CD14-positive monocyte (primary cell): ENCODE results near the gene AGPAT3. TPM values are rescaled to one million over a fixed set of nuclear protein-coding genes. Genes with fewer than 3 reads are reported as not detected.
A peak's percentile ranks its signal among the peaks of the same experiment; 100 is the strongest.

Experiments used
- DNase-seq, 3 donors: peaks; one replicate each; pipeline ENCODE4 v3.0.0-alpha.2; 2011 to 2022
- H2AFZ ChIP-seq: 2 replicates; pipeline ENCODE4 v1.6.0; 2012; ENCODE audit warnings: mild to moderate bottlenecking, low read depth, low read length, inconsistent platforms; ENCODE audit not compliant: insufficient read depth, poor library complexity, severe bottlenecking
- H3K27ac ChIP-seq, 2 donors: 1 replicate in 1 of 2; 2 replicates in 1 of 2; pipeline ENCODE4 v1.5.1; 2012 to 2013; ENCODE audit warnings: low read length in 2 of 2, control low read depth in 1 of 2, inconsistent platforms in 1 of 2, low read depth in 1 of 2, mild to moderate bottlenecking in 1 of 2
- H3K27me3 ChIP-seq, 2 donors: one replicate each; pipeline versions ENCODE4 v1.6.0 to v1.6.1; 2011 to 2013; ENCODE audit warnings: low read length in 2 of 2; ENCODE audit not compliant: control insufficient read depth in 2 of 2, insufficient read depth in 2 of 2
- H3K36me3 ChIP-seq, 2 donors: replicated peaks in 1 of 2; 1 replicate in 1 of 2; 2 replicates in 1 of 2; pipeline versions ENCODE4 v1.5.1 to v1.6.1; 2012 to 2013; ENCODE audit warnings: low read length in 2 of 2, control low read depth in 1 of 2, inconsistent platforms in 1 of 2, mild to moderate bottlenecking in 1 of 2; ENCODE audit not compliant: insufficient read depth in 2 of 2, control insufficient read depth in 1 of 2
- H3K4me1 ChIP-seq, 2 donors: 1 replicate in 1 of 2; 2 replicates in 1 of 2; pipeline versions ENCODE4 v1.5.1 to v1.6.1; 2012 to 2013; ENCODE audit warnings: low read length in 2 of 2, control low read depth in 1 of 2, inconsistent platforms in 1 of 2, mild to moderate bottlenecking in 1 of 2, moderate library complexity in 1 of 2; ENCODE audit not compliant: insufficient read depth in 2 of 2, control insufficient read depth in 1 of 2
- H3K4me2 ChIP-seq: replicated peaks from 2 replicates; pipeline ENCODE3; 2012; ENCODE audit warnings: low read length, moderate library complexity, mild to moderate bottlenecking; ENCODE audit not compliant: poor library complexity, severe bottlenecking; ENCODE audit errors: extremely low read depth
- H3K4me3 ChIP-seq, 3 experiments: fragments of 200-600 bp in 1 of 3; sonication (generic) in 1 of 3; replicated peaks in 1 of 3; 1 replicate in 2 of 3; 2 replicates in 1 of 3; pipeline ENCODE4 v1.5.1; 2011 to 2013; ENCODE audit warnings: low read length in 3 of 3, mild to moderate bottlenecking in 3 of 3, control low read depth in 2 of 3, low read depth in 2 of 3, inconsistent platforms in 1 of 3, moderate library complexity in 1 of 3
- H3K79me2 ChIP-seq: 2 replicates; pipeline ENCODE4 v1.6.0; 2012; ENCODE audit warnings: mild to moderate bottlenecking, control low read depth, inconsistent platforms, low read length, moderate library complexity; ENCODE audit not compliant: insufficient read depth
- H3K9ac ChIP-seq: 2 replicates; pipeline ENCODE4 v1.6.0; 2017; ENCODE audit warnings: low read length, mild to moderate bottlenecking; ENCODE audit not compliant: insufficient read depth, poor library complexity, severe bottlenecking
- H3K9me3 ChIP-seq, 2 donors: replicated peaks in 1 of 2; 1 replicate in 1 of 2; 2 replicates in 1 of 2; pipeline versions ENCODE4 v1.5.1 to v1.6.1; 2012 to 2013; ENCODE audit warnings: low read length in 2 of 2, control low read depth in 1 of 2; ENCODE audit not compliant: control insufficient read depth in 1 of 2, insufficient read depth in 1 of 2
- H4K20me1 ChIP-seq: 2 replicates; pipeline ENCODE4 v1.6.0; 2012; ENCODE audit warnings: mild to moderate bottlenecking, low read length, control low read depth, moderate library complexity; ENCODE audit not compliant: insufficient read depth
- H3K27ac Mint-ChIP-seq, 7 donors: one replicate each; pipeline ENCODE4 v1.8.0; 2020; ENCODE audit warnings: mild to moderate bottlenecking in 7 of 7, mixed read lengths in 7 of 7, moderate library complexity in 6 of 7, inconsistent platforms in 2 of 7
- H3K27me3 Mint-ChIP-seq, 3 donors: one replicate each; pipeline ENCODE4 v1.8.0; 2021 to 2022; ENCODE audit warnings: low read depth in 3 of 3, mild to moderate bottlenecking in 3 of 3, mixed read lengths in 3 of 3, moderate library complexity in 3 of 3, inconsistent platforms in 1 of 3
- H3K36me3 Mint-ChIP-seq, 2 donors: one replicate each; pipeline ENCODE4 v1.8.0; 2020; ENCODE audit warnings: mixed read lengths in 2 of 2, inconsistent platforms in 1 of 2, mild to moderate bottlenecking in 1 of 2
- H3K4me1 Mint-ChIP-seq: one replicate; pipeline ENCODE4 v1.8.0; 2020; ENCODE audit warnings: mild to moderate bottlenecking, mixed read lengths
- H3K4me3 Mint-ChIP-seq, 2 donors: one replicate each; pipeline ENCODE4 v1.8.0; 2020; ENCODE audit warnings: mild to moderate bottlenecking in 2 of 2, mixed read lengths in 2 of 2, moderate library complexity in 1 of 2
- H3K9me3 Mint-ChIP-seq, 7 donors: one replicate each; pipeline ENCODE4 v1.8.0; 2020 to 2022; ENCODE audit warnings: mixed read lengths in 7 of 7, mild to moderate bottlenecking in 6 of 7, moderate library complexity in 6 of 7, inconsistent platforms in 2 of 7
- CTCF ChIP-seq: fragments of 200-600 bp; IDR thresholded peaks from one replicate; pipeline ENCODE4 v1.8.0; 2022; ENCODE audit warnings: antibody characterized with exemption, mild to moderate bottlenecking
- WGBS: methylation state at CpG from one replicate; pipeline ENCODE4 v1.1.5; 2013; ENCODE audit warnings: missing lambda C conversion rate; ENCODE audit not compliant: insufficient coverage; 5-methylcytosine and 5-hydroxymethylcytosine counted together
- intact Hi-C, 2 donors: fragments of 100-400 bp; cut with micrococcal nuclease; formaldehyde crosslinking; loops; one replicate each; pipeline versions ENCODE4 v1.15.0 to v1.15.1; 2023
- polyA plus RNA-seq, 3 donors: library from polyadenylated mRNA; depleted of rRNA in 1 of 3; unstranded in 2 of 3; stranded (reverse) in 1 of 3; fragments of 300-500 nt in 2 of 3; fragments of >200 nt in 1 of 3; fragmentation: Illumina TruSeq in 2 of 3; gene quantifications; 1 replicate in 2 of 3; 2 replicates in 1 of 3; pipeline ENCODE4 v1.2.3, GENCODE V29; 2012 to 2021

Gene AGPAT3
- polyA plus RNA-seq, 3 donors, result 24.9 to 49.3 (median 26.2) TPM

GRCh38 chr21:43847301-43847700 lies 17.7 kb upstream of the AGPAT3 start:
- Mint-ChIP-seq H3K27ac (no peak overlapping the region), H3K4me3 (no peak overlapping the region), H3K9me3 (peaks cover 11 to 20% (median 16%) of the 10 kb centered on the region in 7 donors), H3K27me3 (peaks cover 0 to 6% (median 2%) of the 10 kb centered on the region in 3 donors), H3K4me1 (peaks cover 31% of the 10 kb centered on the region), H3K36me3 (peaks cover 3 to 9% of the 10 kb centered on the region in 2 donors)
- peaks cover 27 to 29% of the 10 kb centered on the region in 2 donors for H3K4me1 ChIP-seq
- H3K36me3 ChIP-seq, result no peaks in the 10 kb centered on the region
- 96% methylated on average over 14 of the region's 14 CpGs for WGBS
- no peaks in the 10 kb centered on the region for H4K20me1 ChIP-seq
- no peaks in the 10 kb centered on the region for H3K27me3 ChIP-seq
- no peak overlapping the region for H3K27ac ChIP-seq
- no peak overlapping the region for H2AFZ ChIP-seq
- TF ChIP-seq CTCF, result no peak
- H3K9me3 ChIP-seq, result peaks cover 0 to 14% of the 10 kb centered on the region in 2 donors
- no peak overlapping the region for H3K9ac ChIP-seq
- intact Hi-C loops, result no loop called here
- no peaks in the 10 kb centered on the region for H3K79me2 ChIP-seq
- no peak overlapping the region for H3K4me2 ChIP-seq
- H3K4me3 ChIP-seq, result no peak overlapping the region
- DNase-seq, result no peak

GRCh38 chr21:43848771-43849170 lies 16.3 kb upstream of the AGPAT3 start:
- Histone ChIP-seq H3K27me3 (no peaks in the 10 kb centered on the region), H3K9me3 (peaks cover 0 to 14% of the 10 kb centered on the region in 2 donors), H3K36me3 (no peaks in the 10 kb centered on the region), H4K20me1 (no peaks in the 10 kb centered on the region), H3K9ac (no peak overlapping the region), H3K79me2 (no peaks in the 10 kb centered on the region), H3K4me3 (no peak overlapping the region), H3K4me2 (no peak overlapping the region), H3K27ac (no peak overlapping the region), H3K4me1 (peaks cover 20 to 21% of the 10 kb centered on the region in 2 donors), H2AFZ (no peak overlapping the region)
- no peak for TF ChIP-seq CTCF
- intact Hi-C loops, result no loop called here
- 98% methylated on average over 9 of the region's 10 CpGs for WGBS
- Mint-ChIP-seq H3K36me3 (peaks cover 3 to 9% of the 10 kb centered on the region in 2 donors), H3K9me3 (peaks cover 11 to 20% (median 16%) of the 10 kb centered on the region in 7 donors), H3K27me3 (peaks cover 0 to 6% (median 2%) of the 10 kb centered on the region in 3 donors), H3K27ac (peak overlapping the region in 1 of 7 donors; percentile 12), H3K4me1 (peaks cover 25% of the 10 kb centered on the region), H3K4me3 (peak overlapping the region in 1 of 2 donors; percentile 15)
- no peak for DNase-seq
